ENCODE data around the gene RBM25. TPM values are rescaled to one million over a fixed set of nuclear protein-coding genes. Genes with fewer than 3 reads are reported as not detected.

RBM25 gene
- total RNA-seq, 4 donors from 2014 or later = 64.1 to 87.0 (median 73.8) TPM

- no peak for TF ChIP-seq CTCF (IDR thresholded peaks at IDR 0.05; ENCODE audit: low read depth)
These were observed 114.9 kb downstream of the RBM25 start for GRCh38 chr14:73173092-73173735.

Small RNA genes lying within 50 kb of the gene (small RNA-seq; reads per million reads assigned to genes)
- gene RN7SL586P = not detected

Other genes with a start within 250 kb of the RBM25 start
- gene DPF3, start 164.4 kb upstream of the RBM25 start, total RNA-seq = 1 to 10 TPM in 1 of 4 donors, under 1 TPM in 1, not detected in 2; 0.33 to 6.8 TPM
- gene DCAF4, start 132.1 kb upstream of the RBM25 start, total RNA-seq = 10 to 100 TPM; 14.1 to 25.1 (median 16.9) TPM
- gene ZFYVE1, start 31.4 kb upstream of the RBM25 start, total RNA-seq = 10 to 100 TPM; 18.3 to 31.6 (median 27.7) TPM
- gene PSEN1, start 78.0 kb downstream of the RBM25 start, total RNA-seq = 10 to 100 TPM; 58.4 to 87.5 (median 69.9) TPM
- gene PAPLN, start 179.0 kb downstream of the RBM25 start, total RNA-seq = 10 to 100 TPM; 10.4 to 52.2 (median 22.4) TPM